NCI-H1417 (cell line): ENCODE data around the gene DNAJC11.
A peak's percentile ranks its signal among the peaks of the same experiment; 100 is the strongest.
"Not testable (repeated sequence)": the region's sequence is repeated elsewhere in the genome, so short reads cannot be mapped to it uniquely, and the experiment has no call there.

Experiments
- DNase-seq, 3 experiments: peaks; one replicate each; lab custom pipeline; 2025; lab: John Stamatoyannopoulos, UW

DNAJC11 gene

GRCh38 chr1:6701437-6702153, at the start of gene DNAJC11:
TSS of gene DNAJC11 (minus strand) at chr1:6701816. CDS start at chr1:6701800, 16 bp downstream.
- peak; percentile 89 to 91 (median 90) for DNase-seq

- DNase-seq = no peak
Measured at GRCh38 chr1:6750490-6750889, 48.9 kb upstream of the DNAJC11 start.

- DNase-seq = no peak
Measured at GRCh38 chr1:6747674-6748073, 46.1 kb upstream of the DNAJC11 start.

GRCh38 chr1:6745073-6745472, 43.5 kb upstream of the DNAJC11 start:
- DNase-seq = no peak

GRCh38 chr1:6743189-6744101, 41.8 kb upstream of the DNAJC11 start:
- DNase-seq = no peak

- peak in 2 of 3 experiments; percentile 27 to 53 for DNase-seq
Measured at GRCh38 chr1:6742676-6743188, 41.1 kb upstream of the DNAJC11 start.

GRCh38 chr1:6738987-6739676, 37.5 kb upstream of the DNAJC11 start:
- no peak for DNase-seq

GRCh38 chr1:6732942-6733341, 31.3 kb upstream of the DNAJC11 start:
- no peak for DNase-seq

GRCh38 chr1:6731905-6732304, 30.3 kb upstream of the DNAJC11 start:
- DNase-seq = no peak

GRCh38 chr1:6730880-6731279, 29.3 kb upstream of the DNAJC11 start:
- DNase-seq = no peak

GRCh38 chr1:6730473-6730872, 28.9 kb upstream of the DNAJC11 start:
- DNase-seq = no peak

GRCh38 chr1:6727535-6727934, 25.9 kb upstream of the DNAJC11 start:
- DNase-seq = peak; percentile 5 to 54 (median 25)

GRCh38 chr1:6726253-6726652, 24.6 kb upstream of the DNAJC11 start:
- DNase-seq = no peak

GRCh38 chr1:6724517-6725141, 23.0 kb upstream of the DNAJC11 start:
- DNase-seq = no peak

- DNase-seq = no peak
Measured at GRCh38 chr1:6723621-6724428, 22.2 kb upstream of the DNAJC11 start.

- no peak for DNase-seq
Measured at GRCh38 chr1:6711174-6711573, 9.6 kb upstream of the DNAJC11 start.

- DNase-seq = no peak
Measured at GRCh38 chr1:6704746-6705145, 3.1 kb upstream of the DNAJC11 start.

- DNase-seq = no peak
Measured at GRCh38 chr1:6703016-6703415, 1.4 kb upstream of the DNAJC11 start.

GRCh38 chr1:6700853-6701436, 671 bp downstream of the DNAJC11 start:
- no peak for DNase-seq

GRCh38 chr1:6699915-6700314, 1.7 kb downstream of the DNAJC11 start:
- not testable (repeated sequence) for DNase-seq

- no peak for DNase-seq
Measured at GRCh38 chr1:6695868-6696267, 5.7 kb downstream of the DNAJC11 start.
